GM23248 (cell line): ENCODE data around the gene DENND5A. TPM values are rescaled to one million over a fixed set of nuclear protein-coding genes. Genes with fewer than 3 reads are reported as not detected.

Source experiments
- DNase-seq: peaks from one replicate; pipeline ENCODE4 v3.0.0-alpha.2; 2015
- H2AFZ ChIP-seq: fragments of 200-600 bp; sonication (generic); 2 replicates; pipeline ENCODE4 v1.6.1; 2016; ENCODE audit warnings: antibody characterized with exemption
- H3F3A ChIP-seq: fragments of 200-600 bp; sonication (generic); 2 replicates; pipeline ENCODE4 v1.6.1; 2016; ENCODE audit warnings: mild to moderate bottlenecking, antibody characterized with exemption, mixed run types; ENCODE audit not compliant: insufficient read depth
- H3K27ac ChIP-seq: fragments of 200-600 bp; sonication (generic); 2 replicates; pipeline ENCODE4 v1.5.1; 2016; ENCODE audit warnings: mild to moderate bottlenecking
- H3K27me3 ChIP-seq: fragments of 200-600 bp; sonication (generic); replicated peaks from 2 replicates; pipeline ENCODE4 v1.6.1; 2016; ENCODE audit warnings: mild to moderate bottlenecking; ENCODE audit not compliant: insufficient read depth
- H3K36me3 ChIP-seq: fragments of 200-600 bp; sonication (generic); 2 replicates; pipeline ENCODE4 v1.6.1; 2016; ENCODE audit warnings: low read depth, mild to moderate bottlenecking
- H3K4me1 ChIP-seq: fragments of 200-600 bp; sonication (generic); 2 replicates; pipeline ENCODE4 v1.6.1; 2016; ENCODE audit warnings: mild to moderate bottlenecking; ENCODE audit not compliant: insufficient read depth
- H3K4me2 ChIP-seq: fragments of 200-600 bp; sonication (generic); one replicate; pipeline ENCODE4 v1.6.1; 2016; ENCODE audit warnings: mild to moderate bottlenecking; ENCODE audit not compliant: unreplicated experiment
- H3K4me3 ChIP-seq: fragments of 200-600 bp; sonication (generic); 2 replicates; pipeline ENCODE4 v1.5.1; 2016; ENCODE audit warnings: mild to moderate bottlenecking
- H3K79me2 ChIP-seq: fragments of 200-600 bp; sonication (generic); 2 replicates; pipeline ENCODE4 v1.6.1; 2016; ENCODE audit warnings: mild to moderate bottlenecking; ENCODE audit not compliant: insufficient read depth
- H3K9ac ChIP-seq: fragments of 200-600 bp; sonication (generic); 2 replicates; pipeline ENCODE4 v1.6.1; 2016; ENCODE audit warnings: mild to moderate bottlenecking
- H3K9me2 ChIP-seq: fragments of 200-600 bp; sonication (generic); 2 replicates; pipeline ENCODE4 v1.6.1; 2016; ENCODE audit warnings: mixed run types, mild to moderate bottlenecking, moderate library complexity; ENCODE audit not compliant: insufficient read depth
- H3K9me3 ChIP-seq: fragments of 200-600 bp; sonication (generic); one replicate; pipeline ENCODE4 v1.6.1; 2017; ENCODE audit warnings: low read depth
- H4K20me1 ChIP-seq: fragments of 200-600 bp; sonication (generic); 2 replicates; pipeline ENCODE4 v1.6.0; 2016; ENCODE audit not compliant: insufficient read depth
- EZH2 ChIP-seq: fragments of 200-600 bp; sonication (generic); IDR thresholded peaks from 2 replicates; pipeline ENCODE4 v1.6.1; 2018; ENCODE audit warnings: antibody characterized with exemption, mild to moderate bottlenecking; ENCODE audit not compliant: insufficient read depth, poor library complexity, severe bottlenecking
- EZH2phosphoT487 ChIP-seq: fragments of 200-600 bp; sonication (generic); IDR thresholded peaks from 2 replicates; pipeline ENCODE4 v1.6.1; 2018; ENCODE audit warnings: antibody characterized with exemption, moderate library complexity, mild to moderate bottlenecking, low read depth; ENCODE audit not compliant: insufficient read depth
- WGBS, 2 experiments: methylation state at CpG; one replicate each; pipeline ENCODE4 v1.1.6; 2015 to 2017; ENCODE audit warnings: low lambda C conversion rate in 2 of 2, low coverage in 1 of 2; ENCODE audit errors: missing lambda C conversion rate in 2 of 2; 5-methylcytosine and 5-hydroxymethylcytosine counted together
- in situ Hi-C: fragments of 300-500 bp; cut with MboI; formaldehyde crosslinking; loops from 2 replicates; pipeline ENCODE4 v1.15.0; 2020
- polyA plus RNA-seq: library from polyadenylated mRNA; unstranded; fragments of >200 nt; fragmentation: Nextera tagmentation; extraction: Ambion mirVana; gene quantifications from 2 replicates; pipeline ENCODE4 v1.2.1, GENCODE V29; 2016
- total RNA-seq: library from RNA; depleted of rRNA; stranded (reverse); fragments of >200 nt; shearing (Covaris generic); gene quantifications from 2 replicates; pipeline ENCODE4 v1.2.3, GENCODE V29; 2014

The DENND5A gene
- total and polyA plus RNA-seq, 2 experiments from 2014 or later: 28.4 to 127 TPM

DNA sequence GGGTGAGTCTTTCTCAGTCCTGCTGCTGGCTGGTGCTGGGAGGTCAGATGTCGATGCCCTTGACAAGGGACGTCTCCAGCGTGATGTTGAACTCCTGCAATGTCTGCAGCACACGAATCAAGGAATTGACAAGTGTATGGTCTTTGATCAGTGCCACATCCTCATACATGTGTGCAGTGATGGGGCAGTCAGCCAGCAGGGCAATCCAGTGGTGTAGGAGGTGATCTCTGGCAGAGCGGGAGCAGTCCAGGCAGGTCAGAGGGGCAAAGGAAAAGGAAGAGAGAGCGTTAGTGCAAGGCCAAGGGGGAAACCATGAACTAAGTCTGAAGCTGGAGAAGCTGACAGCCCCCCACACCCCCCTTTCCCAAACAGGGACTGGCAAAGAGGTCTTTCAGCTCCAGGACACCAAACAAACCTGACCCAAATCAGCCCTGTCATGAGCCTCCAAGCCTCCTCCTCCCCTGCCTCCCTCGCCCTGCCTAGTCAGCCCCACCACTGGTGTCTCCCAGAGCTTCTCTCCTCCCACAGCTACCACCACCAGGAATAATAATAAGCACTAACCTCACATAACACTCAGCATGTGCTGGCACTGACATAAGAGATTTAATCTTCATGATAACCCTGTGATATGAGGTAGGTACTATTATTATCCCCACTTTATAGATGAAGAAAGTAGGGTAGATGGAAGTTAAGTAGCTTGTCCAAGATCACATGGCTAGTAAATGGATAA lies 125.4 kb downstream of the DENND5A start:
- TF ChIP-seq EZH2 (no peak), EZH2phosphoT487 (no peak)

GRCh38 chr11:9138612-9139579 lies 126.3 kb downstream of the DENND5A start:
- TF ChIP-seq EZH2: no peak
- no peak for TF ChIP-seq EZH2phosphoT487
- Histone ChIP-seq H3K9me2 (no peaks in the 10 kb centered on the region), H3K4me1 (peaks cover 12% of the 10 kb centered on the region), H3K79me2 (0 out of 2 replicates have a peak, but pooled peaks cover 4% of the 10 kb centered on the region), H3K9ac (no peak overlapping the region), H3K27ac (peak overlapping the region; percentile 42), H3K9me3 (no peaks in the 10 kb centered on the region), H3K4me3 (no peak overlapping the region), H3K4me2 (peak overlapping the region; percentile 29), H2AFZ (no peak overlapping the region), H3F3A (peaks cover 29% of the 10 kb centered on the region), H3K36me3 (peaks cover 61% of the 10 kb centered on the region), H4K20me1 (no peaks in the 10 kb centered on the region), H3K27me3 (no peaks in the 10 kb centered on the region)
- WGBS, 2 experiments: 65% methylated on average over 18 of the region's 18 CpGs
- peak; percentile 93 for DNase-seq
- in situ Hi-C loops: no loop called here

More for the DNA sequence above, 125.4 kb downstream of the DENND5A start:
- Histone ChIP-seq H3K36me3 (peaks cover 67% of the 10 kb centered on the region), H3K9me2 (no peaks in the 10 kb centered on the region), H3K79me2 (0 out of 2 replicates have a peak, but pooled peaks cover 4% of the 10 kb centered on the region), H3K27me3 (no peaks in the 10 kb centered on the region), H3K9ac (no peak overlapping the region), H3K9me3 (no peaks in the 10 kb centered on the region), H3K4me3 (no peak overlapping the region), H3K4me2 (no peak overlapping the region), H3K4me1 (peaks cover 12% of the 10 kb centered on the region), H2AFZ (no peak overlapping the region), H4K20me1 (no peaks in the 10 kb centered on the region), H3K27ac (peak overlapping the region; percentile 42), H3F3A (peaks cover 29% of the 10 kb centered on the region)
- 75 to 88% methylated on average over 7 of the region's 7 CpGs for WGBS, 2 experiments
- in situ Hi-C loops: no loop called here
- no peak for DNase-seq

- TF ChIP-seq EZH2: no peak
- no peak for TF ChIP-seq EZH2phosphoT487
- 0 out of 2 replicates have a peak, but pooled peaks cover 4% of the 10 kb centered on the region for H3K79me2 ChIP-seq
- H2AFZ ChIP-seq: no peak overlapping the region
- H3K27me3 ChIP-seq: no peaks in the 10 kb centered on the region
- H3K4me2 ChIP-seq: no peak overlapping the region
- no peaks in the 10 kb centered on the region for H3K9me2 ChIP-seq
- 54 to 74% methylated on average over 3 of the region's 3 CpGs for WGBS, 2 experiments
- no peak overlapping the region for H3K27ac ChIP-seq
- in situ Hi-C loops: no loop called here
- no peaks in the 10 kb centered on the region for H4K20me1 ChIP-seq
- peaks cover 12% of the 10 kb centered on the region for H3K4me1 ChIP-seq
- H3K4me3 ChIP-seq: no peak overlapping the region
- H3F3A ChIP-seq: peaks cover 29% of the 10 kb centered on the region
- H3K36me3 ChIP-seq: peaks cover 57% of the 10 kb centered on the region
- no peaks in the 10 kb centered on the region for H3K9me3 ChIP-seq
- H3K9ac ChIP-seq: no peak overlapping the region
- no peak for DNase-seq
Measured at GRCh38 chr11:9138133-9138453, 127.1 kb downstream of the DENND5A start.

DNA sequence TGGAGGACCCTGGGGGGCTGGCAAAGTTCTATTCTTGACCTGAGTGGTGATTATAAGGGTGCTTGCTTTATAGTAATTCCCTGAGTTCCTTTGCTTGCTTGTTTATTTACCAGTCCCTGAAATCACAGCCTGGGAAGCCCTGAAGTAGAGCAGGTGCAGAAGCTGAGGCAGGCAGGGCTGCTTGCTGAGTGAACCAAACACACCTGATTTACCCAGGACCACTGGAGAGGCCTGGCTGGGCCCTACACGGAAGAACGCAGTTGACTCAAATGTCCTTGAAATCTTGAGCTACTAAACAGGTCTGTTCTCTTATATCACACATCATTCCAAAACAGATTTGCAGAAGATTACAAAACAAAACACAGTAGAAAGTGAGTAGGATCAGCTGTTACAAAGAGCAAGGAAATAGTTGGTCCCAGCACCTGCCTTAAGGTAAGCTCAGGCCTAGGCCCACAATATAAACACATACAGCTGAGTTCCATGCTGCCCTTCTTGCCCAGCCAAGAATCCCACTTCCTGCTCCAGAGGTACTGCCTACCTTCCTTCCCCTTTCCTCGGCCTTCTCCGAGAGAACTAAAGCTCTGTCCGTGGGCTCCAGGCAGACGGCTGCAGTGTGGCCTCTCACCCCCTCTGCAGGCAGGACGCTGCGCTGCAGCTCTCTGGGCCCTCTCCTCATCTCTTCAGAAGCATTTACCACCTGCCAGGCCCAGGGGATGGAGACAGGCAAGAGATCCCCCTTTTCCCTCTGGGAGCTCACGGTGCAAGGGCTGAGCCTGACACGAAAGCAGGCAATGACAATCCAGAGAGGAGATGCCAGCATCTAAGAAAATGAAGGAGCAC lies 127.6 kb downstream of the DENND5A start:
- Histone ChIP-seq H3K79me2 (0 out of 2 replicates have a peak, but pooled peaks cover 4% of the 10 kb centered on the region), H3K36me3 (peaks cover 53% of the 10 kb centered on the region), H3K27ac (no peak overlapping the region), H3K9ac (no peak overlapping the region), H3F3A (peaks cover 32% of the 10 kb centered on the region), H3K9me2 (no peaks in the 10 kb centered on the region), H3K4me3 (no peak overlapping the region), H3K4me1 (peaks cover 16% of the 10 kb centered on the region), H3K27me3 (no peaks in the 10 kb centered on the region), H3K4me2 (no peak overlapping the region), H2AFZ (no peak overlapping the region), H3K9me3 (no peaks in the 10 kb centered on the region), H4K20me1 (no peaks in the 10 kb centered on the region)
- in situ Hi-C loops: no loop called here
- DNase-seq: peak; percentile 75
- no peak for TF ChIP-seq EZH2phosphoT487
- no peak for TF ChIP-seq EZH2
- 51 to 52% methylated on average over 10 of the region's 10 CpGs for WGBS, 2 experiments
